H1 (cell line): ENCODE results near the gene TUBGCP3. TPM values are rescaled to one million over a fixed set of nuclear protein-coding genes. Genes with fewer than 3 reads are reported as not detected.

Experiments used
- ATF2 ChIP-seq: IDR thresholded peaks from 2 replicates; pipeline ENCODE4 v1.6.1; 2012; ENCODE audit warnings: low read length, inconsistent platforms
- CREB1 ChIP-seq: IDR thresholded peaks from 2 replicates; pipeline ENCODE4 v1.6.1; 2012; ENCODE audit warnings: inconsistent platforms
- EZH2 ChIP-seq: fragments of 200-600 bp; sonication (generic); IDR thresholded peaks from 2 replicates; pipeline ENCODE4 v1.7.1; 2012; ENCODE audit warnings: low read depth, mild to moderate bottlenecking, moderate library complexity, low read length, inconsistent platforms; ENCODE audit not compliant: severe bottlenecking
- RFX5 ChIP-seq: IDR thresholded peaks from 2 replicates; pipeline ENCODE4 v1.6.1; 2011; ENCODE audit warnings: low read depth, low read length, improper control_type of control experiment, borderline replicate concordance
- SIN3A ChIP-seq, 2 experiments: IDR thresholded peaks in 1 of 2; conservative IDR thresholded peaks in 1 of 2; 2 replicates each; pipeline ENCODE4 v1.6.1; 2011 to 2012; ENCODE audit warnings: low read length in 2 of 2, improper control_type of control experiment in 1 of 2, low read depth in 1 of 2, mild to moderate bottlenecking in 1 of 2
- polyA plus RNA-seq, 7 experiments: library from polyadenylated mRNA; depleted of rRNA in 3 of 7; stranded (reverse) in 5 of 7; unstranded in 2 of 7; fragments of >200 nt in 5 of 7; fragments of 200-250 nt in 2 of 7; gene quantifications; 1 replicate in 5 of 7; 2 replicates in 1 of 7; 4 replicates in 1 of 7; pipeline versions ENCODE4 v1.2.1 to v1.2.3, GENCODE V29; 2011 to 2013; ENCODE audit warnings: missing spikeins in 2 of 7, mixed read lengths in 2 of 7
- total RNA-seq: library from RNA; stranded (reverse); fragmentation: NEBNext Ultra II Directional; extraction: Animal tissue kit (Norgen Biotek cat#: 25700); gene quantifications from 2 replicates; pipeline ENCODE4 v1.2.1, GENCODE V29; 2021

TUBGCP3 gene
- total and polyA plus RNA-seq, 2 of the 8 experiments (the other 6 are each of a cell fraction or from before 2014, with no cell fraction given) = 27.0 to 31.7 TPM

- TF ChIP-seq RFX5 (no peak), CREB1 (no peak), ATF2 (no peak), EZH2 (no peak), SIN3A (conservative IDR thresholded peaks at IDR 0.05 in 1 of 2, IDR thresholded peaks at IDR 0.05 in 1 of 2; ENCODE audit: low read depth in 1 of 2, low read length in 2 of 2) (no peak)
Measured at GRCh38 chr13:112532837-112533745, 54.9 kb downstream of the TUBGCP3 start (continued).
